Right ventricle myocardium superior (tissue), 1 donor: ENCODE measurements around the gene PBOV1. TPM values are rescaled to one million over a fixed set of nuclear protein-coding genes. Genes with fewer than 3 reads are reported as not detected.

ENCODE experiments used
- ATAC-seq: fragments of 200-7000 bp; cut with Tn5 transposase; one replicate; pipeline ENCODE4 v1.9.1; 2020; ENCODE audit warnings: mild to moderate bottlenecking; ENCODE audit not compliant: poor library complexity
- DNase-seq: peaks from one replicate; pipeline ENCODE4 v3.0.0-alpha.2; 2020
- intact Hi-C: fragments of 100-400 bp; cut with DNase I; formaldehyde crosslinking; loops from one replicate; pipeline ENCODE4 v1.11.2; 2022
- total RNA-seq: library from RNA; stranded (reverse); fragmentation: NEBNext Ultra II Directional; extraction: Animal tissue kit (Norgen Biotek cat#: 25700); gene quantifications from one replicate; pipeline ENCODE4 v1.2.1, GENCODE V29; 2021
- donor health status: DM: no; HTN: yes; CAD: no; lungs with severe emphysema.

Gene PBOV1
- total RNA-seq, 1 donor from 2014 or later, result not detected

DNA sequence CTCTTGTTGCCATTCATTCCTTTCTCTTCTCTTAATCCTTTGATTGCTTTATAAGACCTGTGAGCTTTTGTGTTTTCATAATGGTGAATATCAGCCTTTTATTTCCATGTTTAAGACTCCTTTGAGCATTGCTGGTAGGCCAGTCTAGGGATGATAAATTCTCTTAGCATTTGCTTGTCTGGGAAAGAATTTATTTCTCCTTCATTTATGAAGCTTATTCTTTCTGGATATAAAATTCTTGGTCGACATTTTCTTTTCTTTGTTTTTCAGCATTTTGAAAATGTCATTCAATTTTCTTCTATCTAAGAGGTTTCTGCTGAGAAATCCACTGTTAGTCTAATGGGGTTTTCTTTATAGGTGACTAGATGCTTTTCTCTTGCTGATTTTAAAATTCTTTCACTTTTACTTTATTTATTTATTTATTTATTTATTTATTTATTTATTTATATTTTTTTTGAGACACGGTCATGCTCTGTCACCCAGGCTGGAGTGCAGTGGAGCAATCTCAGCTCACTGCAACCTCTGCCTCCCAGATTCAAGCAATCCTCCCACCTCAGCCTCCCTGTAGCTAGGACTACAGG is 41.5 kb downstream of the PBOV1 start:
- ATAC-seq (no peak), DNase-seq (no peak)
- intact Hi-C loops, result no loop called here

DNA sequence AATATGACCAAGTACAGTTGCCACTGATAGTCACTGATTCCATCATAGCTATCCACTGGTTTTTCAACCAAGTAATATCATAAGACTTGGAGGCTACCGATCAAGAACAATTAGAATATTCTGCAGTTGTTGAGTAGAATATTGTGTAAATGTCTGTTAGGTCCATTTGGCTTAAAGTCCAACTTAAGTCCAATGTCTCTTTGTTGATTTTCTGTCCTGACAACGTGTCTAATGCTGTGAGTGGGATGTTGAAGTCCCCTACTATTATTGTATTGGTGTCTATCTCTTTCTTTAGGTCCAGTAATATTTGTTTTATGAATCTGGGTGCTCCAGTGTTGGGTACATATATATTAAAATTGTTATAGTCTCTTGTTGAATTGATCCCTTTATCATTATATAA is 42.7 kb downstream of the PBOV1 start:
- intact Hi-C loops, result no loop called here
- ATAC-seq, result no peak
- no peak for DNase-seq

Other genes starting within 250 kb of the PBOV1 start
- 42.1 TPM for gene PERP, start 111.1 kb downstream of the PBOV1 start, total RNA-seq
- 0.86 TPM for gene ARFGEF3, start 56.6 kb downstream of the PBOV1 start, total RNA-seq
- gene SMIM28, start 159.4 kb upstream of the PBOV1 start, total RNA-seq, result not detected
- gene HEBP2, start 185.7 kb upstream of the PBOV1 start, total RNA-seq, result 87.4 TPM